Trophoblast cell (in vitro differentiated cells and primary cell): ENCODE data around the gene GTF2IRD1.

Experiments used
- DNase-seq, 2 donors: peaks; one replicate each; pipeline ENCODE4 v3.0.0-alpha.2; 2016
- H2AFZ ChIP-seq: 2 replicates; pipeline ENCODE4 v1.6.1; 2013; ENCODE audit warnings: low read length, moderate library complexity, mild to moderate bottlenecking; ENCODE audit not compliant: insufficient read depth, poor library complexity
- H2AK5ac ChIP-seq: 2 replicates; pipeline ENCODE4 v1.6.1; 2013; ENCODE audit warnings: mild to moderate bottlenecking, low read length
- H2BK120ac ChIP-seq: 2 replicates; pipeline ENCODE4 v1.6.1; 2013; ENCODE audit warnings: low read length, mild to moderate bottlenecking, moderate library complexity; ENCODE audit not compliant: insufficient read depth, poor library complexity
- H2BK12ac ChIP-seq: 2 replicates; pipeline ENCODE4 v1.6.1; 2013; ENCODE audit warnings: mild to moderate bottlenecking, low read length, moderate library complexity
- H2BK5ac ChIP-seq: 2 replicates; pipeline ENCODE4 v1.6.1; 2013; ENCODE audit warnings: low read length, low read depth, moderate library complexity, mild to moderate bottlenecking; ENCODE audit not compliant: poor library complexity
- H3K14ac ChIP-seq: 2 replicates; pipeline ENCODE4 v1.6.1; 2013; ENCODE audit warnings: mild to moderate bottlenecking, low read length
- H3K18ac ChIP-seq: 2 replicates; pipeline ENCODE4 v1.6.1; 2013; ENCODE audit warnings: mild to moderate bottlenecking, low read length
- H3K23ac ChIP-seq: 2 replicates; pipeline ENCODE4 v1.6.1; 2013; ENCODE audit warnings: low read length
- H3K27ac ChIP-seq: 2 replicates; pipeline ENCODE4 v1.5.1; 2013; ENCODE audit warnings: low read depth, mild to moderate bottlenecking, inconsistent platforms, low read length, moderate library complexity
- H3K27me3 ChIP-seq: 2 replicates; pipeline ENCODE4 v1.6.1; 2013; ENCODE audit warnings: inconsistent platforms, mild to moderate bottlenecking, low read length, moderate library complexity; ENCODE audit not compliant: insufficient read depth
- H3K36me3 ChIP-seq, 2 experiments: 1 replicate in 1 of 2; 2 replicates in 1 of 2; pipeline ENCODE4 v1.6.1; 2013; ENCODE audit warnings: low read length in 2 of 2, mild to moderate bottlenecking in 2 of 2, moderate library complexity in 1 of 2; ENCODE audit not compliant: insufficient read depth in 2 of 2, control insufficient read depth in 1 of 2
- H3K4ac ChIP-seq: 2 replicates; pipeline ENCODE4 v1.6.1; 2013; ENCODE audit warnings: low read depth, mild to moderate bottlenecking, low read length, moderate library complexity
- H3K4me1 ChIP-seq, 2 experiments: 1 replicate in 1 of 2; 2 replicates in 1 of 2; pipeline ENCODE4 v1.6.1; 2013; ENCODE audit warnings: low read length in 2 of 2, mild to moderate bottlenecking in 2 of 2, moderate library complexity in 1 of 2; ENCODE audit not compliant: insufficient read depth in 2 of 2, control insufficient read depth in 1 of 2
- H3K4me2 ChIP-seq: 2 replicates; pipeline ENCODE4 v1.6.1; 2013; ENCODE audit warnings: inconsistent platforms, mild to moderate bottlenecking, low read length, moderate library complexity
- H3K4me3 ChIP-seq: 2 replicates; pipeline ENCODE4 v1.5.1; 2013; ENCODE audit warnings: mild to moderate bottlenecking, low read depth, low read length, inconsistent platforms
- H3K79me1 ChIP-seq: one replicate; pipeline ENCODE4 v1.6.1; 2013; ENCODE audit warnings: low read length
- H3K79me2 ChIP-seq: 2 replicates; pipeline ENCODE4 v1.6.1; 2013; ENCODE audit warnings: low read length, mild to moderate bottlenecking; ENCODE audit not compliant: control insufficient read depth, insufficient read depth, poor library complexity
- H3K9ac ChIP-seq: 2 replicates; pipeline ENCODE4 v1.6.1; 2013; ENCODE audit warnings: mild to moderate bottlenecking, low read length
- H3K9me3 ChIP-seq: 2 replicates; pipeline ENCODE4 v1.6.1; 2013; ENCODE audit warnings: low read depth, mild to moderate bottlenecking, control low read depth, inconsistent platforms, low read length; ENCODE audit not compliant: insufficient read depth
- H4K12ac ChIP-seq: 2 replicates; pipeline ENCODE4 v1.6.1; 2013; ENCODE audit warnings: low read depth, mild to moderate bottlenecking, low read length, moderate library complexity
- H4K8ac ChIP-seq: 2 replicates; pipeline ENCODE4 v1.6.1; 2013; ENCODE audit warnings: low read depth, mild to moderate bottlenecking, low read length, moderate library complexity
- H4K91ac ChIP-seq: one replicate; pipeline ENCODE4 v1.6.1; 2013; ENCODE audit warnings: low read depth, mild to moderate bottlenecking, low read length, moderate library complexity
- WGBS: extraction: QIAGEN DNeasy Blood & Tissue Kit; methylation state at CpG from one replicate; pipeline ENCODE4 v1.1.7; 2013; ENCODE audit warnings: missing lambda C conversion rate; ENCODE audit not compliant: insufficient read length, insufficient coverage; ENCODE audit errors: extremely low coverage; 5-methylcytosine and 5-hydroxymethylcytosine counted together

The GTF2IRD1 gene

GRCh38 chr7:74502216-74502891 lies 48.6 kb downstream of the GTF2IRD1 start:
- no peak overlapping the region for H3K27ac ChIP-seq
- no peak overlapping the region for H2BK5ac ChIP-seq
- no peak overlapping the region for H3K18ac ChIP-seq
- no peak overlapping the region for H3K23ac ChIP-seq
- H3K4ac ChIP-seq: no peak overlapping the region
- H3K36me3 ChIP-seq: no peaks in the 10 kb centered on the region
- no peak overlapping the region for H2AFZ ChIP-seq
- no peak for DNase-seq
- H3K4me3 ChIP-seq: no peak overlapping the region
- no peak overlapping the region for H2BK120ac ChIP-seq
- no peaks in the 10 kb centered on the region for H3K79me2 ChIP-seq
- no peak overlapping the region for H4K91ac ChIP-seq
- no peak overlapping the region for H4K8ac ChIP-seq
- no peaks in the 10 kb centered on the region for H3K79me1 ChIP-seq
- H4K12ac ChIP-seq: no peak overlapping the region
- WGBS: no CpG with 5 or more reads among the region's 14 CpGs
- no peaks in the 10 kb centered on the region for H3K9me3 ChIP-seq
- no peaks in the 10 kb centered on the region for H3K4me1 ChIP-seq
- no peak overlapping the region for H2BK12ac ChIP-seq
- H3K4me2 ChIP-seq: no peak overlapping the region
- H3K9ac ChIP-seq: no peak overlapping the region
- no peaks in the 10 kb centered on the region for H3K27me3 ChIP-seq
- H2AK5ac ChIP-seq: no peak overlapping the region
- no peak overlapping the region for H3K14ac ChIP-seq

DNA sequence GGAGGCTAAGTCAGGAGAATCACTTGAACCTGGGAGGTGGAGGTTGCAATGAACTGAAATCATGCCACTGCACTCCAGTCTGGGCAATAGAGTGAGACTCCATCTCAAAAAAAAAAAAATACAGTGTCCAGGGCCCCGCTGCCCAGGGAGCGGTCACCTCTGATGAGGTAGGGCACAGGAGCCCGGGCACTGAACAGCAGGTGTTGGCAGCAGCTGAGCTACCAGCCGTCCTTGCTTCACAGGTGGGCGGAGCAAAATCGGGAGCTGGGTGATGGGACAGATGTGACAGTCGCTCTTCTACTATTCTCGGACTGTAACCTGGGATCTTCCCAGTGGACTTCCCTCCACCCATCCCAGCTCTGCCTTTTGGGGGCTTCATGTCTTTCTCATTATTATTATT lies 49.4 kb downstream of the GTF2IRD1 start:
- no peak overlapping the region for H4K91ac ChIP-seq
- H3K23ac ChIP-seq: no peak overlapping the region
- H3K79me2 ChIP-seq: no peaks in the 10 kb centered on the region
- no peak overlapping the region for H2BK12ac ChIP-seq
- no peak overlapping the region for H3K27ac ChIP-seq
- no peak overlapping the region for H2AK5ac ChIP-seq
- H3K4ac ChIP-seq: no peak overlapping the region
- H3K4me1 ChIP-seq: no peaks in the 10 kb centered on the region
- H4K8ac ChIP-seq: no peak overlapping the region
- no peak overlapping the region for H2BK120ac ChIP-seq
- H3K4me2 ChIP-seq: no peak overlapping the region
- no peak overlapping the region for H3K14ac ChIP-seq
- H4K12ac ChIP-seq: no peak overlapping the region
- H2BK5ac ChIP-seq: no peak overlapping the region
- H3K9ac ChIP-seq: no peak overlapping the region
- WGBS: no CpG with 5 or more reads among the region's 8 CpGs
- H3K18ac ChIP-seq: no peak overlapping the region
- no peaks in the 10 kb centered on the region for H3K79me1 ChIP-seq
- no peak overlapping the region for H3K4me3 ChIP-seq
- H3K27me3 ChIP-seq: no peaks in the 10 kb centered on the region
- no peak for DNase-seq
- peaks cover 1% of the 10 kb centered on the region for H3K9me3 ChIP-seq
- H2AFZ ChIP-seq: no peak overlapping the region
- peaks cover 0 to 2% of the 10 kb centered on the region in 2 experiments for H3K36me3 ChIP-seq

GRCh38 chr7:74503943-74504342 lies 50.2 kb downstream of the GTF2IRD1 start:
- Histone ChIP-seq H3K79me2 (no peaks in the 10 kb centered on the region), H3K14ac (no peak overlapping the region), H3K27me3 (no peaks in the 10 kb centered on the region), H3K23ac (no peak overlapping the region), H3K27ac (no peak overlapping the region), H3K9ac (no peak overlapping the region), H3K4ac (no peak overlapping the region), H3K4me3 (no peak overlapping the region), H4K91ac (no peak overlapping the region), H2AK5ac (no peak overlapping the region), H2BK12ac (no peak overlapping the region), H3K18ac (no peak overlapping the region), H4K12ac (no peak overlapping the region), H3K36me3 (peaks cover 0 to 2% of the 10 kb centered on the region in 2 experiments), H2AFZ (no peak overlapping the region), H3K79me1 (no peaks in the 10 kb centered on the region), H4K8ac (no peak overlapping the region), H3K4me2 (no peak overlapping the region), H2BK120ac (no peak overlapping the region), H2BK5ac (no peak overlapping the region), H3K9me3 (peaks cover 1% of the 10 kb centered on the region), H3K4me1 (no peaks in the 10 kb centered on the region)
- DNase-seq: no peak
- no CpG with 5 or more reads among the region's 8 CpGs for WGBS

DNA sequence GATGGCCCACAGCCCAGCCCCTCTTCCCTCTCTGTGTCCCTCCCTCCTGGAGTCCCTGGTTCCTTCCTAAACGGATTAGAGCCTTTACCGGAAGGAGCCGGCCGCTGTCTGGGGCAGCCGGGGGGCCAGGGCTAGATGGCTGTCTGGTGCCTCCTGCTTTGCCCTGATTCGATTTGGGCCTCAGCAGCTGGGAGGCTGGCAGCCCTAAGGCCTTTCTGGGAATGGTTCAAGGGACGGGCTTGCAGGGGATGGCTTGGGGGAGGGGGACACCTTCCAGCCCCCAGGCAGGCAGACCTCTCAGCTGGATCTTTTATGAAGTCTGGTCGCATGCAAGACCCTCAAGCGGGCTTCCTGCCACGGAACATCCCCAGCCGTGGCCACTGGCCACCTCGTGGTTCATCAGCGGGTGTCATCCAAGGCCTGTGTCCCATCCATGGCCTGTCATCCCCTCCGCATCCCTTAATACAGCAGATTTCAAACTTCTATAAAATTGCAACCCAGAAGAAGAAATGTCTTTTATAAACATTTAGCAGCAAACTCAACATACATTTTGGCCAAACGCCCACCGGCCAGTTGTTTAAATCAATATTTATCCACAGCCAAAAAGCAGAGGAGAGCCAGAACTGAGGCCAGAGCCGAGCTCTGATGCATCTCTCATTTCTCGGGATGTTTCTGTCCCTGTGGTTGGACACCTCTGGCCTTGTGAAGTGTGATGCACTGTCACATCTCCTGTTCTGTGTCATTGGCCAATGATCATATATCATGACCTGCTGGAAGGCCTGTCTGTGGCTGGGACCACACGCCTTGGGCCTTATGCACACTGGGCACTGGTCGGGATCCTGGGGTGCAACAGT lies 52.0 kb downstream of the GTF2IRD1 start:
- no peak overlapping the region for H4K91ac ChIP-seq
- H2BK5ac ChIP-seq: no peak overlapping the region
- no CpG with 5 or more reads among the region's 20 CpGs for WGBS
- H4K8ac ChIP-seq: no peak overlapping the region
- H3K18ac ChIP-seq: no peak overlapping the region
- no peaks in the 10 kb centered on the region for H3K27me3 ChIP-seq
- H3K23ac ChIP-seq: no peak overlapping the region
- DNase-seq: no peak
- no peak overlapping the region for H2BK120ac ChIP-seq
- no peak overlapping the region for H2AFZ ChIP-seq
- H3K36me3 ChIP-seq: peaks cover 4 to 6% of the 10 kb centered on the region in 2 experiments
- H3K4me1 ChIP-seq: no peaks in the 10 kb centered on the region
- no peak overlapping the region for H3K4me3 ChIP-seq
- no peak overlapping the region for H3K14ac ChIP-seq
- H3K79me2 ChIP-seq: no peaks in the 10 kb centered on the region
- H3K9ac ChIP-seq: no peak overlapping the region
- H2BK12ac ChIP-seq: no peak overlapping the region
- H4K12ac ChIP-seq: no peak overlapping the region
- no peak overlapping the region for H3K27ac ChIP-seq
- no peak overlapping the region for H3K4me2 ChIP-seq
- H3K4ac ChIP-seq: no peak overlapping the region
- no peaks in the 10 kb centered on the region for H3K79me1 ChIP-seq
- H3K9me3 ChIP-seq: peaks cover 1% of the 10 kb centered on the region
- H2AK5ac ChIP-seq: no peak overlapping the region
